Measurements from ENCODE around the gene PEX5L.

DNA sequence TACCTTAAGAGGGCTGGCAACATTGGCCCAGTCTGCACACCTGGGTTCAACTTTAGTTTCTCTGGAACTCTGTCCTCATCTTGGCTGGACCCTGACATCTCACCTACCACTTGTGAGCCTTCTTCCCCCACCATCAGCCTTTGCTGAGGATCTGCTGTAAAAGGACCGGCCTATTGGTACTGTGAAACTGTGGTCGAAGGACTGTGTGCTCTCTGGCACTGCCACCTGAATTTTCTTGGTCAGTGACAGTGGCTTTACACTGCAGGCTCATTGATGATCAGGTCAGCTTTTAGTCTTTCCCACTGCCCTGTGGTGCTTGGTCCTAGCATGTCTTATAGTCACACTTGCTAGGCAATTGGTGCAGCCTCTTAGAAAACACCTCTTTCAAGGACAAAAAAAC, 86.9 kb downstream of the PEX5L start:
- TF ChIP-seq, protein P1, sequence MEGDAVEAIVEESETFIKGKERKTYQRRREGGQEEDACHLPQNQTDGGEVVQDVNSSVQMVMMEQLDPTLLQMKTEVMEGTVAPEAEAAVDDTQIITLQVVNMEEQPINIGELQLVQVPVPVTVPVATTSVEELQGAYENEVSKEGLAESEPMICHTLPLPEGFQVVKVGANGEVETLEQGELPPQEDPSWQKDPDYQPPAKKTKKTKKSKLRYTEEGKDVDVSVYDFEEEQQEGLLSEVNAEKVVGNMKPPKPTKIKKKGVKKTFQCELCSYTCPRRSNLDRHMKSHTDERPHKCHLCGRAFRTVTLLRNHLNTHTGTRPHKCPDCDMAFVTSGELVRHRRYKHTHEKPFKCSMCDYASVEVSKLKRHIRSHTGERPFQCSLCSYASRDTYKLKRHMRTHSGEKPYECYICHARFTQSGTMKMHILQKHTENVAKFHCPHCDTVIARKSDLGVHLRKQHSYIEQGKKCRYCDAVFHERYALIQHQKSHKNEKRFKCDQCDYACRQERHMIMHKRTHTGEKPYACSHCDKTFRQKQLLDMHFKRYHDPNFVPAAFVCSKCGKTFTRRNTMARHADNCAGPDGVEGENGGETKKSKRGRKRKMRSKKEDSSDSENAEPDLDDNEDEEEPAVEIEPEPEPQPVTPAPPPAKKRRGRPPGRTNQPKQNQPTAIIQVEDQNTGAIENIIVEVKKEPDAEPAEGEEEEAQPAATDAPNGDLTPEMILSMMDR (IDR thresholded peaks at IDR 0.05), result no peak
- no peak for TF ChIP-seq POLR2A (IDR thresholded peaks at IDR 0.05)
